ENCODE data around the gene KCNK4. TPM values are rescaled to one million over a fixed set of nuclear protein-coding genes. Genes with fewer than 3 reads are reported as not detected.

Gene KCNK4
- total RNA-seq, 1 experiment from 2014 or later: 0.26 TPM

DNA sequence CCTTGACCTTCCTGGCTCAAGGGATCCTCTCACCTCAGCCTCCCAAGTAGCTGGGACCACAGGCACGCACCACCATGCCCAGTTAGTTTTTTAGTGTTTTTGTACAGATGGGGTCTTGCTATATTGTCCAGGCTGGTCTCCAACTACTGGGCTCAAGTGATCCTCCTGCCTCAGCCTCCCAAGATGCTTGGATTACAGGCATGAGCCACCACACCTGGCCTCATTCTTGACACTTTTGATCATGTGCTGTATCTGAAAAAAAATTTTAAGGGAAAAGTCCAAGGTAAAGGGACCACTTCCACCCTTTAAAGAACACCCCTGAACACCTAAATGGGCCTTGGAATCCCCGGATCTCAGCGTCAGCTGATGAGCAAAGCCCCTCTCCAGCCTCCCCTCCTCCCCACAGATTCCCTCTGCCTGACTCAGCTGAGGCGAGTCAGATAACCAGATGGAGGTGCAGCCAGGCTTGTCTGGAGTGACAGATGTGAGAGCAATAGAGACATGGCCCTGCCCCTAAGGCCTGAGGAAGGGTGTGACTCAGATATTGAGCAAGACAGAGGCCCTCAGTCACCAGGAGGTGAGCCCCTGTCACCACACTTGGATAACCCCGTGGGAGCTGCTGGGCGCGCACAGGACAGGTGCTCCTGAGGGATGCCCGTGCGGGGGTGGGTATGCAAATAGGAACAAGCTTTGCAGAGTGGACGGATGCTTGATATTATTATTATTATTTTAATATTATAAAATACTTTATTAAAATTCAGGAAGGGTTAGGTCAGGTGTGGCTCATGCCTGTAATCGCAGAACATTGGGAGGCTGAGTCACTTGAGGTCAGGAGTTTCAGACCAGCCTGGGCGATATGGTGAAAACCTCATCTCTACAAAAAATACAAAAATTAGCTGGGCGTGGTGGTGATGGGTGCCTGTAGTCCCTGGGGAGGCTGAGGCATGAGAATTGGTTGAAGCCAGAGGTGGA lies 43.9 kb downstream of the KCNK4 start:
- intact Hi-C loops (cut with micrococcal nuclease; ENCODE audit: unreplicated experiment): no loop called here
- peak; percentile 73 for DNase-seq (ENCODE audit: low spot score)
- Histone ChIP-seq H3K4me1 (ENCODE audit: insufficient read depth, low read length, poor library complexity, severe bottlenecking) (peaks cover 5% of the 10 kb centered on the region), H3K27me3 (replicated peaks; ENCODE audit: insufficient read depth, low read depth, low read length, poor library complexity) (no peaks in the 10 kb centered on the region), H3K27ac (ENCODE audit: low read depth, low read length, poor library complexity, severe bottlenecking) (no peak overlapping the region), H3K9me3 (ENCODE audit: low read depth, low read length, poor library complexity, severe bottlenecking) (no peaks in the 10 kb centered on the region), H3K36me3 (ENCODE audit: insufficient read depth, low read length, poor library complexity, severe bottlenecking) (no peaks in the 10 kb centered on the region), H3K4me3 (ENCODE audit: low read depth, low read length, poor library complexity, severe bottlenecking) (no peak overlapping the region)
- ChIA-PET CTCF (no interaction called here), POLR2A (ENCODE audit: low non-redundant PET) (no interaction called here)
- TF ChIP-seq EZH2 (IDR thresholded peaks at IDR 0.05; ENCODE audit: borderline replicate concordance, low read depth, low read length, poor library complexity, severe bottlenecking): no peak
- TF ChIP-seq, protein P1, sequence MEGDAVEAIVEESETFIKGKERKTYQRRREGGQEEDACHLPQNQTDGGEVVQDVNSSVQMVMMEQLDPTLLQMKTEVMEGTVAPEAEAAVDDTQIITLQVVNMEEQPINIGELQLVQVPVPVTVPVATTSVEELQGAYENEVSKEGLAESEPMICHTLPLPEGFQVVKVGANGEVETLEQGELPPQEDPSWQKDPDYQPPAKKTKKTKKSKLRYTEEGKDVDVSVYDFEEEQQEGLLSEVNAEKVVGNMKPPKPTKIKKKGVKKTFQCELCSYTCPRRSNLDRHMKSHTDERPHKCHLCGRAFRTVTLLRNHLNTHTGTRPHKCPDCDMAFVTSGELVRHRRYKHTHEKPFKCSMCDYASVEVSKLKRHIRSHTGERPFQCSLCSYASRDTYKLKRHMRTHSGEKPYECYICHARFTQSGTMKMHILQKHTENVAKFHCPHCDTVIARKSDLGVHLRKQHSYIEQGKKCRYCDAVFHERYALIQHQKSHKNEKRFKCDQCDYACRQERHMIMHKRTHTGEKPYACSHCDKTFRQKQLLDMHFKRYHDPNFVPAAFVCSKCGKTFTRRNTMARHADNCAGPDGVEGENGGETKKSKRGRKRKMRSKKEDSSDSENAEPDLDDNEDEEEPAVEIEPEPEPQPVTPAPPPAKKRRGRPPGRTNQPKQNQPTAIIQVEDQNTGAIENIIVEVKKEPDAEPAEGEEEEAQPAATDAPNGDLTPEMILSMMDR (conservative IDR thresholded peaks at IDR 0.05; ENCODE audit: low read depth, low read length): no peak
- BruUV-seq (replicated peaks): no TSS peak

DNA sequence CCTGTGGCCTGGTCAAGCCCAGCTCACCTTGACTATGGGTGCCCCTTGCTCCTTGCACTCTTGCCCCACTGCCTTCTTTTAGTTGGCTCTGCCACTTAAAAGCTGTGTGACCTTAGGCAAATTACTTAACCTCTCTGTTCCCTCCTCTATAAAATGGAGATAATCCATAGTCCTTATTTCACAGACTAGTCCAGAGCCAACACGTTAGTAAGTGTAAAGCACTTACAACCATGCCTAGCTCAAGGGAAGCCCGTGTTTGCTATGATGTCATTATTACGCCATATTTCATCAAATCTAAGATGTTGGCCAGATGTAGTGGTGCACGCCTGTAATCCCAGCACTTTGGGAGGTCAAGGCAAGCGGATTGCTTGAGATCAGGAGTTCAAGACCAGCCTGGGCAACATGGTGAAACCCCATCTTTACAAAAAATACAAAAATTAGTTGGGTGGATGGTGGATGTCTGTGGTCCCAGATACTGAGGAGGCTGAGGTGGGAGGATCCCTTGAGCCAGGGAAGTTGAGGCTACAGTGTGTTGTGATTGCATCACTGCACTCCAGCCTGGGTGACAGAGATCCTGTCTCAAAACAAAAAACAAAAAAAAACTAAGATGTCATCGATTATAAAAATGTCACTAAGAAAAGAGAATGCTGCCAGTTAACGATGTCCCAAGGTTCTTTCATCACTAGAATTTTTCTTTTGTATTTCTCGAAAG lies 46.6 kb downstream of the KCNK4 start:
- CTCF ChIA-PET: interaction anchor here (1.5 kb wide), 1 partner anchor 20 kb away, joined by 3 read pairs; the partner anchor contains the start of genes PRDX5 and TRMT112

DNA sequence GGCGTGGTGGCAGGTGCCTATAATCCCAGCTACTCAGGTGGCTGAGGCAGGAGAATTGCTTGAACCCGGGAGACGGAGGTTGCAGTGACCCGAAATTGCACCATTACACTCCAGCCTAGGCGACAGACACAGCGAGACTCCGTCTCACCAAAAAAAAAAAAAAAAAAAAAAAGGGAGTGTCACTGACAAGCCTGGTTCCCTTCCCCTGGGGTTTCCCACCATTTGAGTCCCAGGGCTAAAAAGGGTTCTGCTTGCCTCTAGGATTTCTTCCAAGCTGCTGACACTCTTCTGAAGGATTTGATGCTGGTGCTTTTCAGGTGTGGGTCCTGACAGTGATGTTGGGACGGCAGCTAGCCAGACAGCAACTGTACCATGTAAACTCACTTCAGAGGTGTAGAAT lies 47.6 kb downstream of the KCNK4 start:
- Histone ChIP-seq H3K36me3 (ENCODE audit: insufficient read depth, low read length, poor library complexity, severe bottlenecking) (no peaks in the 10 kb centered on the region), H3K4me3 (ENCODE audit: low read depth, low read length, poor library complexity, severe bottlenecking) (no peak overlapping the region), H3K27ac (ENCODE audit: low read depth, low read length, poor library complexity, severe bottlenecking) (no peak overlapping the region), H3K4me1 (ENCODE audit: insufficient read depth, low read length, poor library complexity, severe bottlenecking) (no peaks in the 10 kb centered on the region), H3K9me3 (ENCODE audit: low read depth, low read length, poor library complexity, severe bottlenecking) (no peaks in the 10 kb centered on the region), H3K27me3 (replicated peaks; ENCODE audit: insufficient read depth, low read depth, low read length, poor library complexity) (no peaks in the 10 kb centered on the region)
- BruUV-seq (replicated peaks): no TSS peak
- intact Hi-C loops (cut with micrococcal nuclease; ENCODE audit: unreplicated experiment): no loop called here
- TF ChIP-seq EZH2 (IDR thresholded peaks at IDR 0.05; ENCODE audit: borderline replicate concordance, low read depth, low read length, poor library complexity, severe bottlenecking): no peak
- TF ChIP-seq, protein P1 (conservative IDR thresholded peaks at IDR 0.05; ENCODE audit: low read depth, low read length): no peak
- ChIA-PET POLR2A (ENCODE audit: low non-redundant PET) (interaction anchor here (0.7 kb wide), 1 partner anchor 19 kb away, joined by 13 read pairs; no protein-coding TSS in a partner anchor), CTCF (interaction anchor here (0.7 to 1.5 kb wide), 2 partner anchors 21 to 33 kb away, joined by 3 to 16 read pairs; partner anchors contain the start of genes PRDX5 and TRMT112)
- DNase-seq (ENCODE audit: low spot score): no peak

More for the DNA sequence above, 46.6 kb downstream of the KCNK4 start:
- Histone ChIP-seq H3K4me3 (ENCODE audit: low read depth, low read length, poor library complexity, severe bottlenecking) (no peak overlapping the region), H3K27me3 (replicated peaks; ENCODE audit: insufficient read depth, low read depth, low read length, poor library complexity) (no peaks in the 10 kb centered on the region), H3K4me1 (ENCODE audit: insufficient read depth, low read length, poor library complexity, severe bottlenecking) (no peaks in the 10 kb centered on the region), H3K9me3 (ENCODE audit: low read depth, low read length, poor library complexity, severe bottlenecking) (no peaks in the 10 kb centered on the region), H3K36me3 (ENCODE audit: insufficient read depth, low read length, poor library complexity, severe bottlenecking) (no peaks in the 10 kb centered on the region), H3K27ac (ENCODE audit: low read depth, low read length, poor library complexity, severe bottlenecking) (peak overlapping the region; percentile 26)
- TF ChIP-seq, protein P1 (conservative IDR thresholded peaks at IDR 0.05; ENCODE audit: low read depth, low read length): no peak
- intact Hi-C loops (cut with micrococcal nuclease; ENCODE audit: unreplicated experiment): no loop called here
- DNase-seq (ENCODE audit: low spot score): no peak
- POLR2A ChIA-PET (ENCODE audit: low non-redundant PET): interaction anchor here (0.6 to 0.7 kb wide), 2 partner anchors 20 to 1443 kb away, joined by 4 to 13 read pairs; no protein-coding TSS in a partner anchor
- BruUV-seq (replicated peaks): no TSS peak

Data from A673 (cell line).